ENCODE data around the gene PPP4R3B.

PPP4R3B gene

GRCh38 chr2:55617175-55618024 lies at the start of gene PPP4R3B:
TSS of gene PPP4R3B (minus strand) at chr2:55617622. CDS start at chr2:55617285, 337 bp downstream.
- in situ Hi-C loops (cut with MboI; ENCODE audit: low sequenced_read_pairs), result no loop called here

GRCh38 chr2:55653255-55653654 lies 35.8 kb upstream of the PPP4R3B start:
- in situ Hi-C loops (cut with MboI; ENCODE audit: low sequenced_read_pairs), result no loop called here

- in situ Hi-C loops (cut with MboI; ENCODE audit: low sequenced_read_pairs), result no loop called here
Observed at GRCh38 chr2:55649211-55649610, 31.8 kb upstream of the PPP4R3B start.

- in situ Hi-C loops (cut with MboI; ENCODE audit: low sequenced_read_pairs), result no loop called here
Observed at GRCh38 chr2:55636831-55637230, 19.4 kb upstream of the PPP4R3B start.

GRCh38 chr2:55628931-55629330 lies 11.5 kb upstream of the PPP4R3B start:
- in situ Hi-C loops (cut with MboI; ENCODE audit: low sequenced_read_pairs), result no loop called here

GRCh38 chr2:55627915-55628314 lies 10.5 kb upstream of the PPP4R3B start:
- in situ Hi-C loops (cut with MboI; ENCODE audit: low sequenced_read_pairs), result no loop called here

- in situ Hi-C loops (cut with MboI; ENCODE audit: low sequenced_read_pairs), result no loop called here
Observed at GRCh38 chr2:55621802-55622201, 4.4 kb upstream of the PPP4R3B start.

- in situ Hi-C loops (cut with MboI; ENCODE audit: low sequenced_read_pairs), result no loop called here
Observed at GRCh38 chr2:55620123-55620779, 2.8 kb upstream of the PPP4R3B start.

GRCh38 chr2:55618275-55619055 lies 1.0 kb upstream of the PPP4R3B start:
- in situ Hi-C loops (cut with MboI; ENCODE audit: low sequenced_read_pairs), result no loop called here

- in situ Hi-C loops (cut with MboI; ENCODE audit: low sequenced_read_pairs), result no loop called here
Observed at GRCh38 chr2:55618025-55618274, 528 bp upstream of the PPP4R3B start.

- in situ Hi-C loops (cut with MboI; ENCODE audit: low sequenced_read_pairs), result no loop called here
Observed at GRCh38 chr2:55616551-55617174, 759 bp downstream of the PPP4R3B start.

GRCh38 chr2:55611997-55612396 lies 5.4 kb downstream of the PPP4R3B start:
- in situ Hi-C loops (cut with MboI; ENCODE audit: low sequenced_read_pairs), result no loop called here

GRCh38 chr2:55610954-55611743 lies 6.3 kb downstream of the PPP4R3B start:
- in situ Hi-C loops (cut with MboI; ENCODE audit: low sequenced_read_pairs), result no loop called here

GRCh38 chr2:55609938-55610578 lies 7.4 kb downstream of the PPP4R3B start:
- in situ Hi-C loops (cut with MboI; ENCODE audit: low sequenced_read_pairs), result no loop called here

- in situ Hi-C loops (cut with MboI; ENCODE audit: low sequenced_read_pairs), result no loop called here
Observed at GRCh38 chr2:55609193-55609794, 8.1 kb downstream of the PPP4R3B start.

- in situ Hi-C loops (cut with MboI; ENCODE audit: low sequenced_read_pairs), result no loop called here
Observed at GRCh38 chr2:55607717-55608116, 9.7 kb downstream of the PPP4R3B start.

- in situ Hi-C loops (cut with MboI; ENCODE audit: low sequenced_read_pairs), result no loop called here
Observed at GRCh38 chr2:55604027-55604565, 13.3 kb downstream of the PPP4R3B start.

GRCh38 chr2:55601849-55602248 lies 15.6 kb downstream of the PPP4R3B start:
- in situ Hi-C loops (cut with MboI; ENCODE audit: low sequenced_read_pairs), result no loop called here

GRCh38 chr2:55598056-55598795 lies 19.2 kb downstream of the PPP4R3B start:
- in situ Hi-C loops (cut with MboI; ENCODE audit: low sequenced_read_pairs), result no loop called here

Data from hTERT RPE-1 (cell line).